GM12801 (cell line): ENCODE data around the gene ZFP36.

Experiments
- CTCF ChIP-seq: IDR thresholded peaks from one replicate; pipeline ENCODE4 v1.5.1; 2011; ENCODE audit warnings: control low read depth; ENCODE audit not compliant: insufficient read length; ENCODE audit errors: extremely low read depth

The ZFP36 gene

GRCh38 chr19:39405261-39405957, 1.2 kb upstream of the ZFP36 start:
- no peak for TF ChIP-seq CTCF

GRCh38 chr19:39405958-39406655, 540 bp upstream of the ZFP36 start:
- TF ChIP-seq CTCF, result no peak

GRCh38 chr19:39407410-39407659, 688 bp downstream of the ZFP36 start:
- TF ChIP-seq CTCF, result no peak

- TF ChIP-seq CTCF, result no peak
Measured at GRCh38 chr19:39407660-39408391, 1.2 kb downstream of the ZFP36 start.

- no peak for TF ChIP-seq CTCF
Measured at GRCh38 chr19:39408392-39409207, 2.0 kb downstream of the ZFP36 start.

- TF ChIP-seq CTCF, result no peak
Measured at GRCh38 chr19:39409208-39410016, 2.8 kb downstream of the ZFP36 start.
